ENCODE measurements around the gene LSAMP.

GRCh38 chr3:115890579-115890978 is 554.7 kb downstream of the LSAMP start:
- no peak for TF ChIP-seq CTCF (IDR thresholded peaks at IDR 0.05)
- TF ChIP-seq REST (IDR thresholded peaks at IDR 0.05; ENCODE audit: insufficient read depth in 1 of 2, low read depth in 2 of 2, low read length in 1 of 2): no peak
- TF ChIP-seq POLR2AphosphoS5 (IDR thresholded peaks at IDR 0.05; ENCODE audit: low read depth, low read length): no peak
